HCT116 (cell line): ENCODE data around the gene MED12. TPM values are rescaled to one million over a fixed set of nuclear protein-coding genes. Genes with fewer than 3 reads are reported as not detected.

ENCODE experiments used
- ATAC-seq: fragments of 200-7000 bp; cut with Tn5 transposase; 2 replicates; pipeline ENCODE4 v1.9.1; 2020; ENCODE audit warnings: mild to moderate bottlenecking, moderate library complexity
- BruUV-seq: library from RNA; stranded (reverse); fragments of 400-500 nt; replicated peaks from 2 replicates; lab custom pipeline; 2021; lab: Mats Ljungman, UMichigan
- CTCF ChIA-PET: fragments of 300-600 bp; sonication (Branson Sonifier 250); formaldehyde crosslinking; loops from one replicate; lab custom pipeline; 2021; ENCODE audit warnings: antibody characterized with exemption; lab: Charles Lee
- POLR2A ChIA-PET: fragments of 300-600, 350-600 bp; sonication (Branson Sonifier 250); formaldehyde crosslinking; loops from one replicate; lab custom pipeline; 2021; ENCODE audit warnings: antibody characterized with exemption; lab: Charles Lee
- RAD21 ChIA-PET, 2 experiments: fragments of 300-600 bp; sonication (Branson Sonifier 250); formaldehyde crosslinking; loops; one replicate each; lab custom pipeline; 2023; ENCODE audit warnings: low total read pairs in 2 of 2; ENCODE audit not compliant: uncharacterized antibody in 2 of 2, unreplicated experiment in 2 of 2, low non-redundant PET in 1 of 2; lab: Charles Lee
- DNase-seq: peaks from one replicate; pipeline ENCODE4 v3.0.0-alpha.2; 2010; ENCODE audit warnings: low read depth, low spot score
- H2AFZ ChIP-seq: fragments of 200-600 bp; shearing (Covaris generic), sonication (generic); 2 replicates; pipeline ENCODE4 v1.6.1; 2017; ENCODE audit warnings: low read depth, mixed run types, mixed read lengths, antibody characterized with exemption, low read length; ENCODE audit not compliant: poor library complexity, severe bottlenecking
- H3K27ac ChIP-seq: 2 replicates; pipeline ENCODE4 v1.5.1; 2012; ENCODE audit warnings: low read depth, low read length
- H3K27me3 ChIP-seq: fragments of 200-600 bp; sonication (generic); 2 replicates; pipeline ENCODE4 v1.6.1; 2016; ENCODE audit warnings: mixed run types, low read length, mixed read lengths; ENCODE audit not compliant: insufficient read depth
- H3K36me3 ChIP-seq, 2 experiments: fragments of 200-500 bp in 1 of 2; fragments of 200-600 bp in 1 of 2; sonication (Bioruptor generic) in 1 of 2; sonication (generic) in 1 of 2; 2 replicates each; pipeline versions ENCODE4 v1.5.1 to v1.6.1; 2014 to 2016; ENCODE audit warnings: low read length in 2 of 2, inconsistent platforms in 1 of 2, mixed read lengths in 1 of 2, mixed run types in 1 of 2; ENCODE audit not compliant: insufficient read depth in 2 of 2, control insufficient read depth in 1 of 2
- H3K4me1 ChIP-seq, 2 experiments: fragments of 200-600 bp in 1 of 2; sonication (generic) in 1 of 2; 2 replicates each; pipeline versions ENCODE4 v1.5.1 to v1.6.1; 2012 to 2017; ENCODE audit warnings: low read length in 2 of 2, inconsistent platforms in 1 of 2, mild to moderate bottlenecking in 1 of 2, mixed read lengths in 1 of 2, mixed run types in 1 of 2, moderate library complexity in 1 of 2; ENCODE audit not compliant: insufficient read depth in 2 of 2, control insufficient read depth in 1 of 2
- H3K4me2 ChIP-seq: fragments of 200-600 bp; sonication (generic); 2 replicates; pipeline ENCODE4 v1.6.1; 2017; ENCODE audit warnings: mixed run types, low read length, mixed read lengths
- H3K4me3 ChIP-seq, 2 experiments: fragments of 200-600 bp in 1 of 2; sonication (generic) in 1 of 2; replicated peaks in 1 of 2; 2 replicates each; pipeline ENCODE4 v1.5.1; 2011 to 2016; ENCODE audit warnings: low read length in 2 of 2, control low read depth in 1 of 2, low read depth in 1 of 2, mild to moderate bottlenecking in 1 of 2, mixed read lengths in 1 of 2, mixed run types in 1 of 2
- H3K79me2 ChIP-seq: fragments of 200-600 bp; sonication (generic); 2 replicates; pipeline ENCODE4 v1.6.1; 2017; ENCODE audit warnings: mild to moderate bottlenecking, mixed run types, low read length, moderate library complexity, mixed read lengths; ENCODE audit not compliant: insufficient read depth
- H3K9ac ChIP-seq: fragments of 200-600 bp; sonication (generic); 2 replicates; pipeline ENCODE4 v1.6.1; 2016; ENCODE audit warnings: low read length, mixed read lengths
- H3K9me2 ChIP-seq: fragments of 200-600 bp; sonication (generic), shearing (Covaris generic); 2 replicates; pipeline ENCODE4 v1.6.1; 2017; ENCODE audit warnings: mixed run types, mild to moderate bottlenecking, moderate library complexity; ENCODE audit not compliant: insufficient read depth
- H3K9me3 ChIP-seq, 2 experiments: fragments of 200-500 bp in 1 of 2; fragments of 200-600 bp in 1 of 2; sonication (Bioruptor generic) in 1 of 2; sonication (generic) in 1 of 2; 2 replicates each; pipeline ENCODE4 v1.6.1; 2014 to 2017; ENCODE audit warnings: low read length in 2 of 2, mixed read lengths in 2 of 2, inconsistent platforms in 1 of 2, low read depth in 1 of 2, mild to moderate bottlenecking in 1 of 2, mixed run types in 1 of 2, moderate library complexity in 1 of 2; ENCODE audit not compliant: control insufficient read depth in 1 of 2, insufficient read depth in 1 of 2
- H4K20me1 ChIP-seq: fragments of 200-600 bp; sonication (generic), shearing (Covaris generic); 2 replicates; pipeline ENCODE4 v1.6.1; 2017; ENCODE audit warnings: mixed run types, mild to moderate bottlenecking, moderate library complexity; ENCODE audit not compliant: insufficient read depth
- ATF3 ChIP-seq: IDR thresholded peaks from 2 replicates; pipeline ENCODE4 v1.6.1; 2012
- CTCF ChIP-seq, 3 experiments: fragments of 200-600 bp in 1 of 3; sonication (generic) in 1 of 3; IDR thresholded peaks in 2 of 3; conservative IDR thresholded peaks in 1 of 3; 2 replicates each; pipeline ENCODE4 v1.5.1; 2012 to 2017; ENCODE audit warnings: low read depth in 2 of 3, low read length in 2 of 3, antibody characterized with exemption in 1 of 3, borderline replicate concordance in 1 of 3, control low read depth in 1 of 3, mild to moderate bottlenecking in 1 of 3, mixed read lengths in 1 of 3, mixed run types in 1 of 3, moderate library complexity in 1 of 3; ENCODE audit not compliant: insufficient read depth in 1 of 3
- ELF1 ChIP-seq: IDR thresholded peaks from 2 replicates; pipeline ENCODE4 v1.6.1; 2012; ENCODE audit warnings: low read depth, borderline replicate concordance
- EZH2 ChIP-seq: fragments of 200-600 bp; sonication (generic); IDR thresholded peaks from 2 replicates; pipeline ENCODE4 v1.6.1; 2017; ENCODE audit warnings: antibody characterized with exemption, mixed run types
- EZH2phosphoT487 ChIP-seq: fragments of 200-600 bp; IDR thresholded peaks from 2 replicates; pipeline ENCODE4 v1.6.1; 2018; ENCODE audit warnings: antibody characterized with exemption, borderline replicate concordance
- FOSL1 ChIP-seq: IDR thresholded peaks from 2 replicates; pipeline ENCODE4 v1.6.1; 2012; ENCODE audit warnings: low read depth
- JUND ChIP-seq: IDR thresholded peaks from 2 replicates; pipeline ENCODE4 v1.6.1; 2012
- POLR2A ChIP-seq: IDR thresholded peaks from 2 replicates; pipeline ENCODE4 v1.7.0; 2011; ENCODE audit warnings: borderline replicate concordance; ENCODE audit not compliant: insufficient read depth, insufficient read length; ENCODE audit errors: extremely low read depth
- POLR2AphosphoS5 ChIP-seq: IDR thresholded peaks from 2 replicates; pipeline ENCODE4 v1.6.1; 2011; ENCODE audit warnings: mild to moderate bottlenecking, low read depth, low read length, moderate library complexity
- RAD21 ChIP-seq: IDR thresholded peaks from 2 replicates; pipeline ENCODE4 v1.6.1; 2012; ENCODE audit warnings: low read depth, mild to moderate bottlenecking
- REST ChIP-seq: IDR thresholded peaks from 2 replicates; pipeline ENCODE4 v1.6.1; 2012; ENCODE audit warnings: low read depth
- SIN3A ChIP-seq: IDR thresholded peaks from 2 replicates; pipeline ENCODE4 v1.6.1; 2012; ENCODE audit warnings: low read depth
- SP1 ChIP-seq: IDR thresholded peaks from 2 replicates; pipeline ENCODE4 v1.6.1; 2012; ENCODE audit warnings: low read depth
- SRF ChIP-seq: IDR thresholded peaks from 2 replicates; pipeline ENCODE4 v1.6.1; 2012; ENCODE audit warnings: low read depth
- TCF7L2 ChIP-seq: IDR thresholded peaks from 2 replicates; pipeline ENCODE4 v1.7.0; 2011; ENCODE audit warnings: borderline replicate concordance, inconsistent platforms; ENCODE audit not compliant: insufficient read depth, insufficient read length; ENCODE audit errors: extremely low read depth
- ZBTB33 ChIP-seq: IDR thresholded peaks from 2 replicates; pipeline ENCODE4 v1.6.1; 2011; ENCODE audit warnings: mild to moderate bottlenecking, low read length, moderate library complexity; ENCODE audit not compliant: insufficient replicate concordance; ENCODE audit errors: extremely low read depth
- ZFX ChIP-seq: fragments of 450-650 bp; IDR thresholded peaks from 2 replicates; pipeline ENCODE4 v1.6.1; 2017
- intact Hi-C: fragments of 100-400 bp; cut with micrococcal nuclease; formaldehyde crosslinking; loops from 2 replicates; pipeline ENCODE4 v1.10.0; 2022
- total RNA-seq: library from RNA; stranded (reverse); gene quantifications from one replicate; pipeline ENCODE4 v1.2.1, GENCODE V29; 2021; ENCODE audit not compliant: unreplicated experiment

Gene MED12
- total RNA-seq, 1 experiment from 2014 or later, result 32.8 TPM

GRCh38 chrX:71143508-71143907 is 25.1 kb downstream of the MED12 start:
- H3K9me3 ChIP-seq, result no peaks in the 10 kb centered on the region
- no peak for DNase-seq
- TF ChIP-seq EZH2, result no peak
- no peak for TF ChIP-seq SP1
- no peak for TF ChIP-seq POLR2AphosphoS5
- no peak for TF ChIP-seq CTCF (IDR thresholded peaks at IDR 0.05 in 2 of 3, conservative IDR thresholded peaks at IDR 0.05 in 1 of 3; ENCODE audit: borderline replicate concordance in 1 of 3, insufficient read depth in 1 of 3, low read depth in 2 of 3, low read length in 2 of 3)
- TF ChIP-seq RAD21, result no peak
- no peak for TF ChIP-seq POLR2A
- TF ChIP-seq JUND, result no peak
- no peak for TF ChIP-seq ZFX
- no peak for TF ChIP-seq FOSL1
- no peak for TF ChIP-seq REST
- no peak for TF ChIP-seq ZBTB33
- no peak for TF ChIP-seq TCF7L2
- no peak for TF ChIP-seq SIN3A
- no peak for TF ChIP-seq ELF1
- TF ChIP-seq ATF3, result no peak
- TF ChIP-seq EZH2phosphoT487, result no peak
- TF ChIP-seq SRF, result no peak
- no peak overlapping the region for H3K4me2 ChIP-seq
- no peaks in the 10 kb centered on the region for H4K20me1 ChIP-seq
- intact Hi-C loops, result no loop called here
- BruUV-seq, result TSS peak; percentile 35
- H3K36me3 ChIP-seq, result no peaks in the 10 kb centered on the region; a peak in 1 of 4 replicates
- H2AFZ ChIP-seq, result no peak overlapping the region
- CTCF ChIA-PET, result no interaction called here
- H3K4me1 ChIP-seq, result peaks cover 4 to 15% of the 10 kb centered on the region in 2 experiments; a peak in 3 of 4 replicates
- no peak for ATAC-seq
- POLR2A ChIA-PET, result no interaction called here
- no peak overlapping the region for H3K4me3 ChIP-seq
- no peaks in the 10 kb centered on the region for H3K9me2 ChIP-seq
- RAD21 ChIA-PET, result no interaction called here
- H3K27ac ChIP-seq, result no peak overlapping the region
- H3K27me3 ChIP-seq, result no peaks in the 10 kb centered on the region
- no peaks in the 10 kb centered on the region for H3K79me2 ChIP-seq
- H3K9ac ChIP-seq, result no peak overlapping the region
